Memory B cell (primary cell): Measurements from ENCODE around the gene RFX2.
A peak's percentile ranks its signal among the peaks of the same experiment; 100 is the strongest.
"Not testable (repeated sequence)": the region's sequence is repeated elsewhere in the genome, so short reads cannot be mapped to it uniquely, and the experiment has no call there.

Experiments
- ATAC-seq: fragments of 150-1000 bp; cut with Tn5 transposase; 2 replicates; pipeline ENCODE4 v1.10.0; 2021; ENCODE audit warnings: low read depth, mild to moderate bottlenecking, moderate library complexity
- DNase-seq, 2 donors: peaks; one replicate each; pipeline ENCODE4 v3.0.0; 2022; ENCODE audit warnings: low spot score in 2 of 2
- H3K27ac Mint-ChIP-seq: one replicate; pipeline ENCODE4 v1.8.0; 2022; ENCODE audit warnings: mild to moderate bottlenecking, moderate library complexity, mixed read lengths
- H3K27me3 Mint-ChIP-seq: one replicate; pipeline ENCODE4 v1.8.0; 2022; ENCODE audit warnings: mixed read lengths
- H3K36me3 Mint-ChIP-seq: one replicate; pipeline ENCODE4 v1.8.0; 2022; ENCODE audit warnings: mild to moderate bottlenecking, mixed read lengths
- H3K4me1 Mint-ChIP-seq: one replicate; pipeline ENCODE4 v1.8.0; 2022; ENCODE audit warnings: mixed read lengths
- H3K4me3 Mint-ChIP-seq: one replicate; pipeline ENCODE4 v1.8.0; 2022; ENCODE audit warnings: mild to moderate bottlenecking, moderate library complexity, mixed read lengths
- H3K9me3 Mint-ChIP-seq: one replicate; pipeline ENCODE4 v1.8.0; 2022; ENCODE audit warnings: mixed read lengths

RFX2 gene

GRCh38 chr19:5967571-5967970, 142.7 kb downstream of the RFX2 start:
- Mint-ChIP-seq H3K27ac (peak overlapping the region; percentile 53), H3K27me3 (no peaks in the 10 kb centered on the region), H3K36me3 (peaks cover 3% of the 10 kb centered on the region), H3K4me1 (peaks cover 42% of the 10 kb centered on the region), H3K9me3 (no peaks in the 10 kb centered on the region), H3K4me3 (no peak overlapping the region)
- no peak for DNase-seq
- no peak for ATAC-seq

GRCh38 chr19:5966941-5967340, 143.4 kb downstream of the RFX2 start:
- no peaks in the 10 kb centered on the region for H3K9me3 Mint-ChIP-seq
- H3K4me1 Mint-ChIP-seq, result peaks cover 43% of the 10 kb centered on the region
- peaks cover 3% of the 10 kb centered on the region for H3K36me3 Mint-ChIP-seq
- H3K27ac Mint-ChIP-seq, result no peak overlapping the region
- H3K4me3 Mint-ChIP-seq, result no peak overlapping the region
- DNase-seq (no peak), ATAC-seq (no peak)
- H3K27me3 Mint-ChIP-seq, result no peaks in the 10 kb centered on the region

DNA sequence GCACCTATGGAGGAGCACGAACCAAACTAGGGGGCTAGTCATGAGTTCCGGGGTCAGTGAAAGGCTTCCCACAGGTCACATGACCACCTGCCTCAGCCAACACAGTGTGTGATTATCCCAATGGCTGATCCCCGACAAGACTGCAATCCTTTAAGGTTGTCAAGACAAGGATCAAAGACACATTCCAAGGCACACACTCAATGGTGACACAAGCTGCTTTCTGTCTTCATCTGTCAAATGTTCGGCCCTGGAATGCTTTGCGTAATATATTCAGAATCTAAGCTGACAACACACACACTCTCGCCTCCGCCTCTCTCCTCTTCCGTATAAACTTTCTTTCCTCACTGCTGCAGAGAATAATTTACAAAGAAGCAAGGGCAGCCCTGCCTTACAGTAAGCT, 144.1 kb downstream of the RFX2 start:
- H3K27ac Mint-ChIP-seq, result no peak overlapping the region
- H3K36me3 Mint-ChIP-seq, result peaks cover 3% of the 10 kb centered on the region
- peaks cover 46% of the 10 kb centered on the region for H3K4me1 Mint-ChIP-seq
- ATAC-seq (no peak), DNase-seq (no peak)
- H3K9me3 Mint-ChIP-seq, result no peaks in the 10 kb centered on the region
- no peak overlapping the region for H3K4me3 Mint-ChIP-seq
- H3K27me3 Mint-ChIP-seq, result no peaks in the 10 kb centered on the region

DNA sequence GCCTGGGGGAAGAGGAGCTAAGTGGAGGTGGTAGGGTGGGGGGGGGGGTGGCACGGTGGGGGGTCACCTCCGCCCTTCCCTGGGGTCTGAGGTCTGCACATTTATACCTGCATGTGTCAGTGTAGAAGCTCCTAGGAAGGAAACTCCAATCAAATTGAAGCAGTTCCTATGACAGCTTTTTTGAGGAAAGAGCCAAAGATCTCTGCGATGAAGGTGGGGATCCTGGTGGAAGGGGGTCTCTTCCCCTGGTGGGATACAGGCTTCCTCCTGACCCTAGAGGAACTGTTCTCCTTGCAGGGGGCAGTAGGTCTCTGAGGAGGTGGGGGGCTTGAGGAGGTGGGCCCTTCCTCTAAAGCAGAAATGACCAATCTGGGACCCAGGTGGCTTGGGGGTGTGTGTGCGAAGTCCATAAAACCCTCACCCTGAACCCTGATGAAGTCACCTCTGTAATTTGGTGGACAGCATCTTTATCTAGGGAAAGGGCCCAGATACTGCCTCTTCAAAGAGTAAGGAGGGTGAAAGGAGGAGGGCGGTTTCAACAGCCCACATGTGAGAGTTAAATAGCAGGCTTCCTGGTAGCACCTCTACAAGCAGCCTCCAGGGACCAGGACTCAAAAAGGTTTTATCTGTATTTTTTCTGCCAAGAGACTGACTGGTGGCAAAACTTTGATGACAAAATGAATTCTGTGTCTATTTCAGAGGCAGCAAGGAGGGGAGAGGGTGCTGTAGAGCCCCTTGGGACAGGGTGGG, 145.3 kb downstream of the RFX2 start:
- H3K27ac Mint-ChIP-seq, result no peak overlapping the region

GRCh38 chr19:5963855-5964254, 146.4 kb downstream of the RFX2 start:
- ATAC-seq (no peak), DNase-seq (no peak)
- no peaks in the 10 kb centered on the region for H3K27me3 Mint-ChIP-seq
- no peak overlapping the region for H3K4me3 Mint-ChIP-seq
- no peak overlapping the region for H3K27ac Mint-ChIP-seq
- H3K4me1 Mint-ChIP-seq, result peaks cover 58% of the 10 kb centered on the region
- no peaks in the 10 kb centered on the region for H3K9me3 Mint-ChIP-seq
- peaks cover 3% of the 10 kb centered on the region for H3K36me3 Mint-ChIP-seq

More for the DNA sequence above, 145.3 kb downstream of the RFX2 start:
- Mint-ChIP-seq H3K36me3 (peaks cover 3% of the 10 kb centered on the region), H3K4me1 (peaks cover 52% of the 10 kb centered on the region), H3K9me3 (no peaks in the 10 kb centered on the region), H3K4me3 (no peak overlapping the region), H3K27me3 (no peaks in the 10 kb centered on the region)
- ATAC-seq, result no peak
- DNase-seq, result no peak

DNA sequence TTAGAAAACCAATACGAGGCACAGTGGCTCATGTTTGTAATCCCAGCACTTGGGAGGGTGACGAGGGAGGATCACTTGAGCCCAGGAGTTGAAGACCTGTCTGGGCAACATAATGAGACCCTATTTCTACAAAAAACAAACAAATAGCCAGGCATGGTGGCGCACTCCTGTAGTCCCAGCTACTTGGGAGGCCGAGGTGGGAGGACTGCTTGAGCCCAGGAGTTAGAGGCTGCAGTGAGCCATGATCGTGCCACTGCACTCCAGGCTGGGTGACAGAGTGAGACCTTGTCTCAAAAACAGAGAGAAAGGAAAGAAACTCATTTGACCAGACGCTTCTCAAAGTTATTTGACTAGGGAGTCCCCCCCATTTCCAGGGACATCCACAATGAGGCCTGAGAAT, 147.0 kb downstream of the RFX2 start:
- not testable (repeated sequence) for H3K36me3 Mint-ChIP-seq, ATAC-seq, H3K27ac Mint-ChIP-seq, H3K4me3 Mint-ChIP-seq, H3K27me3 Mint-ChIP-seq, DNase-seq, H3K9me3 Mint-ChIP-seq
- H3K4me1 Mint-ChIP-seq, result peaks cover 53% of the 10 kb centered on the region

GRCh38 chr19:5961969-5962945, 148.0 kb downstream of the RFX2 start:
- H3K27me3 Mint-ChIP-seq, result no peaks in the 10 kb centered on the region
- no peaks in the 10 kb centered on the region for H3K9me3 Mint-ChIP-seq
- DNase-seq (no peak), ATAC-seq (peak; percentile 64)
- peaks cover 6% of the 10 kb centered on the region for H3K36me3 Mint-ChIP-seq
- H3K27ac Mint-ChIP-seq, result peak overlapping the region; percentile 22
- peaks cover 47% of the 10 kb centered on the region for H3K4me1 Mint-ChIP-seq
- peak overlapping the region; percentile 41 for H3K4me3 Mint-ChIP-seq

- Mint-ChIP-seq H3K27ac (peak overlapping the region; percentile 22), H3K4me1 (peaks cover 46% of the 10 kb centered on the region), H3K4me3 (peak overlapping the region; percentile 41)
- not testable (repeated sequence) for H3K36me3 Mint-ChIP-seq, DNase-seq, ATAC-seq, H3K9me3 Mint-ChIP-seq, H3K27me3 Mint-ChIP-seq
Observed at GRCh38 chr19:5961641-5961968, 148.7 kb downstream of the RFX2 start.

DNA sequence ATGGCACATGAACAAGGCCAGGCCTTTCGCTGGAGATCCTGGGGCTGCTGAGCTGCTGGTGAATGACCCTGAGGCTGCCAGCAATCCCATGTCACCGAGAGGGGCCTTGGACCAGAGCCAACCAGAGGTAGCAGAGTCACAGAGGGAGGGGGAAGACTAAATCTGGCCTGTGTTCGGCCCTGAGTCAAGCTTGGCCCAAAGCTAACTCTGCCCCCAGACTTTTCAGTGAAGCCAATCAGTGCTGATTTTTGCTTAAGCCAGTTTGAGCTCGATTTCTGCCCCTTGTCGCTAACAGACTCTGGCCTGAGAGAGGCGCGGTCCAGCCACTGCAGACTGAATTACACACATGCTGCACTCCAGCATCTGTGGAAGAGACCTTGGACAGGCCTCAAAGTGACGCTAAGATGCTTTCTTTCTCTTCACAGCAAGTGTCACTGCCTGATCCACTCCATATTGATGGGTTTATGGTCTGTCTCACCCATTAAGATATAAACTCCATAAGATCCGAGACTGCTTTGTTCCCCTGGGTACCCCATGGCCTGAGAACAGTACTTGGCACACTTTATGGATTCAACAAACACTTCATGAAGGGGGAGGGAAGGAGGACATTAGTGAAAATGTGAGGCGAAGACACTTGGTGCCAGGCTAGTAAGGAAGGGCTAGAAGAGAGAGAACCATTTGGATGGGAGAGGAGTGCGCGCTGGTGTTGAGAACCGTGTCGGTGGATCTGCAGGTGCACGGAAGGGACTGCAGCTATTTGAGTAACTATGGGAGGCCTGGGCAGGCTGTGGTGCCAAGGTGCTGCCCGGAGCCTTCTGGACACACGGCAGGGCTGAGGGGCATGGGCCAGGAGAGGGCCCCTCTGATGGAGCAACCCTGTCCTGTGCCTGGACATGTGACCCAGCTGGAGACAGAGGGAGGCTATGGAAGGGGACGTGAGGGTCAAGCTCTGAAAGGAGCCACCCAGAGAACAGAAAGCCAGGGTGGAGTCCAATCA, 150.0 kb downstream of the RFX2 start:
- Mint-ChIP-seq H3K4me1 (peaks cover 50% of the 10 kb centered on the region), H3K36me3 (peaks cover 6% of the 10 kb centered on the region), H3K9me3 (no peaks in the 10 kb centered on the region), H3K4me3 (no peak overlapping the region), H3K27ac (peak overlapping the region; percentile 62), H3K27me3 (no peaks in the 10 kb centered on the region)
- DNase-seq (no peak), ATAC-seq (no peak)

DNA sequence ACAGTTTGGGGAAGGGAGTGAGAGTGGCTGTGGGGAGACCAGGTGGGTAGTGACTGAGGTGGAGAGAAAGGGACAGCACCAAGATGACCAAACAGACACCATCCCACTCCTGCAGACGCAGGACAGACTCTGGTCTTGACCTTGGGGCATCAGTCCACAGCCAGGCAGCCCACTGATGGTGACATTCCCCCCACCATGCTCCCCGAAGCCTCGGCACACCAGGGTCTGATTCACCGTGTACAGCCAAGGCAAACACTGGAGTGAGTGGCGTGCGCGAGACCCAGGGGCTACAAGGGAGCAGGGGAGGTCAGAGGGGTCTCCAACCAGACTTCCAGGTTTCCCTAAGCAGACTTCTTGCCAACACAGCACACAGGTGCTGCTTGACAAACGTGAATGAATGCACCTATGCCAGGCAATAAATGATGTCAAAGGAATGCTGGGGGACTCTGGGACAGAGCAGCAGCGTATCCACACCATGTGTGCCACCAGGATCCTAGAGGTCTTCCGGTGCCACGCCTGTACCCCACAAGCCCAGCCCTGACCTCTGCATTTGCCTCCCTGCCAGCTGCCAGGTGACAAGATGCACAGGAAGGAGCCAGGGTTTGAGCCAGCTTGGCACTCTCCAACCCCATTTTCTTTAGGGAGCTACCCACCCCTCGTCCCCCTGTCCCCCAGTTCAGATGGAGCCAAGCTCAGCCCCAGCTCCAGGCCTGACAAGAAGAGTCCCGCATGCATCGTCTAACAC, 150.9 kb downstream of the RFX2 start:
- DNase-seq (no peak), ATAC-seq (no peak)
- no peaks in the 10 kb centered on the region for H3K27me3 Mint-ChIP-seq
- peaks cover 6% of the 10 kb centered on the region for H3K36me3 Mint-ChIP-seq
- H3K4me1 Mint-ChIP-seq, result peaks cover 50% of the 10 kb centered on the region
- H3K9me3 Mint-ChIP-seq, result no peaks in the 10 kb centered on the region
- no peak overlapping the region for H3K4me3 Mint-ChIP-seq
- H3K27ac Mint-ChIP-seq, result peak overlapping the region; percentile 62

DNA sequence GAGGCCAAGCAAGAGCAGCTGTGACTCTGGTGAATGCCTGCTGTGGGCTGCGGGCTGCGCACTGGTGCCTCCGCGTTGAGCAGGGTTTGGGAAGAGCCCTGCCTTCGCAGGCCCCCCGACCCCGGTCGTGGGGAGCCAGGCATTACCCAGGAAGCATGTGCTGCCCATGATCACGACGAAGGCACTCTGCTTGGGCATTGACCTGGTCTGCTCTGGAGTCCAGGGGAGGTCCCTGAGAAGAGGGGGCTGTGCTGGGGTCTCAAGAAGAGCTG, 151.5 kb downstream of the RFX2 start:
- DNase-seq, result no peak
- Mint-ChIP-seq H3K27me3 (no peaks in the 10 kb centered on the region), H3K36me3 (peaks cover 7% of the 10 kb centered on the region), H3K4me1 (peaks cover 52% of the 10 kb centered on the region), H3K9me3 (no peaks in the 10 kb centered on the region), H3K27ac (no peak overlapping the region), H3K4me3 (no peak overlapping the region)
- no peak for ATAC-seq

DNA sequence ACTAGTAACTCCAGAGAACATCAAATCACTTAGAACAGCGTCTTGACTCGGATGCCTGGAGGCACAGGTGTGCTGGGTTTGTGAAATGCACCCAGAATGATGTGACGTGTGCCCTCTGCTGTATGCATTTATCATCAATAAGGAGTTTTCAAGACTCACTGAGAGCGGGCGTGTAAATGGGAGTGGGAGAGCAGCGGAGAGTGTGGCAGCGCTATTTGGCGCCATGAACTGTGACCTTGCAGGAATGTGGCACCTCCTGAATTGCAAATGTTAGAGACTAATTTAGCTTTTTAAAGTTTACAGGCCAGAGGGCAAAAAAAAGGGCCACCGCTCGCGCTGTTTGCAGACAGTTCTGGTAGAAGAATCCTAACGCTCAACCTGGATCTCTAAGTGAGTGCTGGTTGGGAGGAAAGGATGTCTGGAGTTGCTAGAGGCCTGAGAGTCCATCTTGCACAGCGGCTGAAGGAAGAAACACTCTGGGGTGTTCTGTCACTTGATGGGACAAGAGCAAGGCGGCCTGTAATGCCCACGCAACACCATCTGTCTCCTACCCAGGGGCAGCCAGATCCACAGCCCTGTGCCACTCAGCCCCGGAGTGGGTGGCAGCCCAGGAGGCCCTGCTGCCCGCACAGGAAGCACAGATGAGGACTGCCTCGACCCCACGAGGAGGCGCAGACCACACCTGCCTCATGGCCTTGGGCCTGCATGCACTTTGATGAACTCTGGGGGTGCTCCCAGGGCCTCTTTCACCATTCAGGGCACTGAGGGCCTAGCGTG, 152.0 kb downstream of the RFX2 start:
- no peaks in the 10 kb centered on the region for H3K9me3 Mint-ChIP-seq
- no peak overlapping the region for H3K4me3 Mint-ChIP-seq
- no peak for ATAC-seq
- peaks cover 7% of the 10 kb centered on the region for H3K36me3 Mint-ChIP-seq
- no peaks in the 10 kb centered on the region for H3K27me3 Mint-ChIP-seq
- H3K27ac Mint-ChIP-seq, result no peak overlapping the region
- DNase-seq, result no peak
- H3K4me1 Mint-ChIP-seq, result peaks cover 51% of the 10 kb centered on the region

GRCh38 chr19:5957170-5957569, 153.1 kb downstream of the RFX2 start:
- H3K36me3 Mint-ChIP-seq, result peaks cover 7% of the 10 kb centered on the region
- H3K9me3 Mint-ChIP-seq, result no peaks in the 10 kb centered on the region
- DNase-seq (no peak), ATAC-seq (no peak)
- H3K4me3 Mint-ChIP-seq, result no peak overlapping the region
- H3K4me1 Mint-ChIP-seq, result peaks cover 55% of the 10 kb centered on the region
- H3K27me3 Mint-ChIP-seq, result no peaks in the 10 kb centered on the region
- no peak overlapping the region for H3K27ac Mint-ChIP-seq
